Stimulated activated CD4-positive, alpha-beta T cell treated with anti-CD3 and anti-CD28 coated beads, Interleukin-4, amount 100 ng/mL, for 24 hours (primary cell): ENCODE results near the gene FAM193A.
"Not testable (repeated sequence)": the region's sequence is repeated elsewhere in the genome, so short reads cannot be mapped to it uniquely, and the experiment has no call there.

Source experiments
- DNase-seq: peaks from one replicate; pipeline ENCODE4 v3.0.0-alpha.2; 2020

Gene FAM193A

GRCh38 chr4:2515830-2516550 lies 20.5 kb upstream of the FAM193A start:
- no peak for DNase-seq

GRCh38 chr4:2516635-2517034 lies 19.8 kb upstream of the FAM193A start:
- DNase-seq = no peak

DNA sequence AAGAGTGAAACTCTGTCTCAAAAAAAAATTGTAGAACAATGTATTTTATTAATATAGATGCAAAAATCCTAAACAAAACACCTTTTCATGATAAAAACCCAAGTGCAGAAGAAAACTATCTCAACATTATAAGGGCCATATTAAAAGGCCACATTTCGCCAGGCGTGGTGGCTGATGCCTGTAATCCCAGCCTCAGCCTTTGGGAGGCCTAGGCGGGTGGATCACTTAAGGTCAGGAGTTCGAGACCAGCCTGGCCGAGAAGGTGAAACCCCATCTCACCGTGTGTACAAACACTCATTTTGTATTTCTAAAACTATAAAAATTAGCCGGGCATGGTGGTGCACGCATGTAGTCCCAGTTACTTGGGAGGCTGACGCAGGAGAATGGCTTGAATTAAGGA lies 9.9 kb upstream of the FAM193A start:
- no peak for DNase-seq

- DNase-seq = no peak
Observed at GRCh38 chr4:2534904-2535375, 1.5 kb upstream of the FAM193A start.

- peak; percentile 46 for DNase-seq
Observed at GRCh38 chr4:2535376-2536192, 863 bp upstream of the FAM193A start.

- DNase-seq = peak; percentile 58
Observed at GRCh38 chr4:2537011-2537830, 774 bp downstream of the FAM193A start.

DNA sequence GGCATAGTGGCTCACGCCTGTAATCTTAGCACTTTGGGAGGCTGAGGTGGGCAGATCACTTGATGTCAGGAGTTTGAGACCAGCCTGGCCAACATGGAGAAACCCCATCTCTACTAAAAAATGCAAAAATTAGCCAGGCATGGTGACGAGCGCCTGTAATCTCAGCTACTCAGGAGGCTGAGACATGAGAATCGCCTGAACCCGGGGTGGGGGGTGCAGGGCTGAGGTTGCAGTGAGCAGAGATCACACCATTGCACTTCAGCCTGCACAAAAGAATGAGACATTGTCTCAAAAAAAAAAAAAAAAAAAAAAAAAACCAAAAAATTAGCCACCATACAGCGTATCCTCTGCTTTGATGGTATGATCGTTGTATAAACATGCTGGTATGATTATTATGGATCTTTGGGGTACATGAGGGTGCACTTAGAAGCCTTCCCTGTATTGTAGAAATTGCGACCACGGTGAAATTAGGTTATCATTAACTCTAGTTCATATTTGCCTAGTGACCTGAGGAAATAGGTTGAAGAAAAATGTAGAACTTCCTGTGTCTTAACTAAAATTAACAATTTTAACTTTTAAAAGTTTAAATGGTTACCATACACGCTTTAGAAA lies 7.2 kb downstream of the FAM193A start:
- DNase-seq = not testable (repeated sequence)

DNA sequence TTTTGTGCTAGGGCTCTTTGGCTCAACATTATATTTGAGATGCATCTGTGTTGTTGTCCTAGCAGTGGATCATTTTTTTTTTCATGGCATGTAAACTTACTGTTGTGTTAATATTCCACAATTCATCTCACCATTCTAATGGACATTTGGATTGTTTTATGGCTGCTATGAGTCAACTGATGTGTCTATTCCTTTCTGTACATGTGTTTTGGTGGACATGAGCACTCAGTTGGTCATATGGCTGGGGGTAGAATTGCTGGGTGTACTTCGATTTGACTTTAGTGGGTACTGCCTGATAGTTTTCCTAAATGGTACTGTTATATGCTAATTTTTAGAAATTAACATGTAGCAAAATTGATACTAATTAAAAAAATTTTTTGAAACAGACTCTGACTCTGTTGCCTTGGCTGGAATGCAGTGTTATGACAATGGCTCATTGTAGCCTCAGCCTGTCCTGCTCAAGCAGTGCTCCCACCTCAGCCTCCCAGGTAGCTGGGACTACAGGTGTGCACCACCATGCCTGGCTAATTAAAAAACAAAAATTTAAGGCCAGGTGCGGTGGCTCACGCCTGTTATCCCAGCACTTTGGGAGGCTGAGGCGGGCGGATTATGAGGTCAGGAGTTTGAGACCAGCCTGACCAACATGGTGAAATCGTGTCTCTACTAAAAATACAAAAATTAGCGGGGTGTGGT lies 9.0 kb downstream of the FAM193A start:
- DNase-seq = no peak

DNA sequence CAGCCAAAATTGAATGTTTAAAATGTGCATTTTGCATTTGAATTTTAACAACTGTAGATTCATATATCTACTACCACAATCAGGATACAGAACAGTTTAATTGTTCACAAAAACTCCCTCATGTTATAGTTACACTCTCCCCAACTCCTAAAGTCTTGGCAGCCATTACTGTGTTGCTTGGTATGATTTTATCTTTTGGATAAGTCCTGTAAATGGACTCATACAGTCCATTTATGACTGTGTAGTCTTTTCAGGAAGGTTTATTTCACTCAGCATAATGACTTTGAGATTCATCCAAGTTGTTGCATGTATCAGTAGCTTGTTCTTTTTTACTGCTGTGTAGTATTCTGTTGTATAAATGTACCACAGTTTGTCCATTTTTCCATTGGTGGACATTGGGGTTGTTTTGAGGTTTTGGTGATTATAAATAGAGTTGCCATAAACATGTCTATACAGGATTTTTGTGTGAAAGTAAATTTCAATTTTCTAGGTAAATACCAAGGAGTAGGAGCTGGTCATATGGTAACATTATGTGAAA lies 9.9 kb downstream of the FAM193A start:
- no peak for DNase-seq

GRCh38 chr4:2546961-2547691 lies 10.7 kb downstream of the FAM193A start:
- DNase-seq = not testable (repeated sequence)

DNA sequence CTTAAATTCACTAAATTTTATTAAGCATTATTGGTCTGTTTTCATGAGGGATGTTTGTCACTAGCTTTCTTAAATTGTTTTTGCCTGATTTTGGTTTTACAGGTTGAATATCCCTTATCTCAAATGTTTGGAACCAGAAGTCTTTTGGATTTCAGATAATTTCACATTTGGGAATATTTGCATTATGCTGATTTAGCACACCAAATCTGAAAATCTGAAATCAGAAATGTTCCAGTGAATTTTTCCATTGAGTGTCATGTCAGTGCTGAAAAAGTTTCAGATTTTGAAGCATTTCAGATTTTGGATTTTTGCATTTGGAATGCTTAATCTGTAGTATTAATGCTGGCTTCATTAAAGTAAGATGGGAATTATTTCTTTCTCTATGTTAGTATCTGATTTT lies 14.7 kb downstream of the FAM193A start:
- DNase-seq = no peak

DNA sequence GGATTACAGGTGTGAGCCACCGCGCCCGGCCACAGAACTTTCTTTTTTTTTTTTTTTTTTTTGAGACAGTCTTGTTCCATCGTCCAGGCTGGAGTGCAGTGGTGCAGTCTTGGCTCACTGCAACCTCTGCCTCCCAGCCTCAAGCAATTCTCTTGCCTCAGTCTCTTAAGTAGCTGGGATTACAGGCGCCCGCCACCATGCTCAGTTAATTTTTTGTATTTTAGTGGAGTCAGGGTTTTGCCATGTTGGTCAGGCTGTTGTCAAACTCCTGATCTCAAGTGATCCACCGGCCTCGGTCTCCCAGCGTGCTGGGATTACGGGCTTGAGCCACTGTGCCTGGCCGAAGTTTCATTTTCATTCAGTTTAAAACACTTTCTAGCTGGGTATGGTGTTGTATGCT lies 16.4 kb downstream of the FAM193A start:
- DNase-seq = no peak

DNA sequence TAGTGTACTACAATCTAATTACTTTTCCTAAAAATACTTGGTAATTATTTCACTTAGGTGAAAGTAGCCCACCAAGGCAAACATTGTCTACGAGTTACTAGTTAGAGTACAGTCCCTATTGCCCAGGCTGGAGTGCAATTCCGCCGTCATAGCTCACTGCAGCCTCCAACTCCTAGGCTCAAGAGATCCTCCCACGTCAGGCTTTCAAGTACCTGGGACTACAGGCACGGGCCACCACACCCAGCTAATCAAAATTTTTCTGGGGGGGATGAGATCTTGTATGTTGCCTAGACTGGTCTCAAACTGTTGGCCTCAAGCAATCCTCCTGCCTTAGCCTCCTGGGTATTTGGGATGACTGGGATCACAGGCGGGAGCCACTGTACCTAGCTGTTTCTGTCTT lies 21.9 kb downstream of the FAM193A start:
- no peak for DNase-seq

DNA sequence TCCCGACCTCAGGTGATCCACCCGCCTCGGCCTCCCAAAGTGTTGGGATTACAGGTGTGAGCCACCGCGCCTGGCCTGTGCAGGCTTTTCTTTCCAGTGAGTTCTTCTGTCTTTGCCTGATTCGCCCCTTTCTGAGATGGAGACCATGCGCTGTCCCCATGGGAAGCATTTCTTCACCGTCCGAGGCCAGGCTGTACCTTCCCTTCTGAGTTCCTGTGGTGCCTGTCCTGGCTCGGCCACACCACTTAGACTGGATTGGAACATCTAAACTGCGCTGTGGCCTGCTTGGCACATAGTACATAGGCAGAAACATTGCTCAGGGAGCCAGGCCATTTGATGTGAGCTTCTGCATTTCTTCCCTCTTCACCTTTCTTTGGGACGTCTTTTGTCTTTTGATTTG lies 23.7 kb downstream of the FAM193A start:
- no peak for DNase-seq

DNA sequence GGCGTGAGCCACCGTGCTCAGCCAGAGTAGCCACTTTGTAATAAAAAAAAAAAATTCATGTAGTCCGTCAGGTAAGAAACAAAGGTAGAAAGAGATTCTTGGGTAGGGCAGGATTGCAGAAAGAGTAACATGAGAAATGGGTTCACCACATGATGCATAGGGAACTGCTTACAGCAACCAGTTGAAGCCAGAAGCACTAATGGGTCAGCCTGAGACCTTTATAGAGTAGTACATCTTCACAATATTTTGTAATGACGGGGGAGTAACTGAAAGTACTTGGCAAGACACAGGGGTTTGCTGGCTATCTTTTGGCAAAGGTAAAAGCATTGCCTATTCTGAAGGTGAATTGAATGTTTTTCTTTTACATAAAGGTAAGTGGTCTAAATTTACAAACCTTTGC lies 29.1 kb downstream of the FAM193A start:
- no peak for DNase-seq

GRCh38 chr4:2570036-2570435 lies 33.6 kb downstream of the FAM193A start:
- DNase-seq = no peak

DNA sequence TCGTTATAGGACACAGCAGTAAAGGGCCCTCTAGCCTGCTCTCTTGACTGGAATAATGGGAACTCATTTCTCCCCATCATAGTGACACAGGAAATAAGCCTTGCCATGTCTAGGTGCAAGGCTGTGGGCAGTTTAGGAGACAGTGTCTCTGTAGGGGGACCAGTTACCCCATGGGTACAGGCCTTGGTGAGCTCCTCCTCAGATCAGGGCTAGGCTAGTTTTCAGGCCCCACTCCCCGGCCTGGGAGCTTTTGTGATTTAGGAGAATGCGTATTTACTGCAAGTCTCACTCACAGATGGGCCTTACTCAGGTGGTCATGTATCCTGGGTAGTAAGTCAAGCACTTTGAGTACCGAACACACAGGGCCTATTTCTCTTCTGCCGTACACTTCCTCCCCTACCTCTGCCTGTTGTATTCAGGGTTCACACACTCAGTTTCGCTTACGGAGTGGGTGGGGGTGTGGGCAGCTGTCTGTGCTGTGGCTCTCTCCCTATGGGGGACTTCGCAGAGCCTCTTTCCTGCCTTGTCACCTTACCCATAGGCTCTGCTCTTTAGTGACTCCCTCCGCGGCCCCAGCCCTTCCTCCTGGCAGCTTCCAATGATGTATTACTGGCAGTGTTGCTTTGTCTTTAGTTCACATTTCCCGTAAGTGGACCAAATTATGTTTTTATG lies 34.2 kb downstream of the FAM193A start:
- DNase-seq = peak; percentile 50

DNA sequence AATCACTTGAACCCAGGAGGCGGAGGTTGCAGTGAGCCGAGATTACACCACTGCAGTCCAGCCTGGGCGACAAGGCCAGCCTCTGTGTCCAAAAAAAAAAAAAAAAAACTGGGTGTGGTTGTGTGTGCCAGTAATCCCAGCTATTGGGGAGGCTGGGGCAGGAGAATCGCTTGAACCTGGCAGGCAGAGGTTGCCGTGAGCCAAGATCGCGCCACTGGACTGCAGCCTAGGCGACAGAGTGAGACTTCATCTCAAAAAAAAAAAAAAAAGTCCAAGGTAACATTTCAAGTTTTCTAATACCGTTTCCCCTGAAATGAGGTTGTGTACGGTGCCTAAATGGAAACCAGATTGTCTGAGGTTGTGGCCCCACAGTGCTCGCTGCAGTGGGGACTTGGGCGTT lies 35.6 kb downstream of the FAM193A start:
- DNase-seq = no peak

DNA sequence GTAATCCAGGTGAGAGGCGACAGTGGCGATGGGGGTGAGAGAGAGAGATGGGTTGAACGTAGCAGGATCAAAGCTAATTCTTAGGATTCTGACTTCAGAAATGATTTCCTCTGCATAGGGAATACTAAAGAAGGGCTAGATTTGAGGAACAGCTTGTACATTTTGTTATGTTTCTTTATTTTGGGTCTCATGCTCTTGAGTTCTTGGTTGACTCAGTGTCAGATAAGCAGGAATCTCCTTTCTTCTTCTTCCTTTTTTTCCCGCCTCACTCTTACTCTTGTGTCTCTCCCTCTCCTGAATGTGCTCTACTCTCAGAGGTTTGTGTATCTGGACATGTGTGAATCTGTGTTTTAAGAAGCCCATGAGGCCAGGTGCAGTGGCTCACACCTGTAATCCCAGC lies 36.4 kb downstream of the FAM193A start:
- no peak for DNase-seq

DNA sequence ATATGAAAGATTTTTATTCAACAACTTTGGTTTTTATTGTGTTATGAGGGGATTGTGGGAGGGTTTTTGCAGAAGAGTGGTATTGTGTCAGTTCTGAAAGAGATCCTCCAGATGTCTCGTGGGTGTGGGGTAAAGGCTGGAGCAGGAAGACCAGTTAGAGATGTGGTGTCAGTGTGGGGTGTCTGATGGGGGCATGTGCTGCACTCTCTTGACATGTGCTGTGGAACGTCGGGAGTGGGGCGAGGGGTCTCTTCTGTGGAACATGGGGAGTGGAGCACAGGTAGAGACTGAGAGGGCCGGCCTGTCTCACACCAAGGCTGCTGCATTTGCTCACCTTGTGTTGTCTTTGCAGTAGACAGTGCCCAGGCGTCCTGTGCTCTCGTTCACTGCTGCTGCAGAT lies 37.6 kb downstream of the FAM193A start:
- no peak for DNase-seq

- DNase-seq = no peak
Observed at GRCh38 chr4:2574863-2575262, 38.4 kb downstream of the FAM193A start.
